Peyer's patch (tissue), 4 donors: ENCODE data around the gene PROZ. TPM values are rescaled to one million over a fixed set of nuclear protein-coding genes. Genes with fewer than 3 reads are reported as not detected.

Source experiments
- DNase-seq, 3 donors: peaks; one replicate each; pipeline ENCODE4 v3.0.0-alpha.2; 2017 to 2019
- H3K27ac ChIP-seq, 4 donors: fragments of 200-600 bp; sonication (generic); one replicate each; pipeline ENCODE4 v1.5.1; 2016 to 2019
- H3K27me3 ChIP-seq, 2 donors: fragments of 200-600 bp; sonication (generic); one replicate each; pipeline ENCODE4 v1.5.1; 2019
- H3K36me3 ChIP-seq, 3 donors: fragments of 200-600 bp; sonication (generic); one replicate each; pipeline ENCODE4 v1.5.1; 2016 to 2019
- H3K4me1 ChIP-seq, 4 donors: fragments of 200-600 bp; sonication (generic); one replicate each; pipeline ENCODE4 v1.5.1; 2016 to 2019
- H3K4me3 ChIP-seq, 4 donors: fragments of 200-600 bp; sonication (generic); 1 replicate in 3 of 4; 2 replicates in 1 of 4; pipeline ENCODE4 v1.5.1; 2016 to 2019; ENCODE audit warnings: mild to moderate bottlenecking in 1 of 4
- H3K9me3 ChIP-seq, 4 donors: fragments of 200-600 bp; sonication (generic); one replicate each; pipeline ENCODE4 v1.5.1; 2016 to 2019; ENCODE audit warnings: mild to moderate bottlenecking in 1 of 4
- CTCF ChIP-seq, 6 experiments: fragments of 450-650 bp in 4 of 6; fragments of 200-600 bp in 2 of 6; sonication (generic) in 1 of 6; IDR thresholded peaks; one replicate each; pipeline ENCODE4 v1.5.1; 2017 to 2019; ENCODE audit warnings: antibody characterized with exemption in 6 of 6, mild to moderate bottlenecking in 3 of 6, moderate library complexity in 1 of 6
- POLR2A ChIP-seq, 2 donors: fragments of 450-650 bp; IDR thresholded peaks; one replicate each; pipeline ENCODE4 v1.5.1; 2017; ENCODE audit warnings: antibody characterized with exemption in 2 of 2, mild to moderate bottlenecking in 2 of 2, moderate library complexity in 2 of 2
- small RNA-seq, 2 donors: library from RNA; depleted of rRNA; stranded (forward); fragments of <200 nt; gene quantifications; one replicate each; pipeline ENCODE3, GENCODE V24; 2016
- total RNA-seq, 4 donors: library from RNA; depleted of rRNA; stranded (reverse); fragments of >200 nt; gene quantifications; one replicate each; pipeline ENCODE4 v1.1.0, GENCODE V29; 2016

PROZ gene
- total RNA-seq, 4 donors from 2014 or later, result 0.53 TPM; not detected in 3

DNA sequence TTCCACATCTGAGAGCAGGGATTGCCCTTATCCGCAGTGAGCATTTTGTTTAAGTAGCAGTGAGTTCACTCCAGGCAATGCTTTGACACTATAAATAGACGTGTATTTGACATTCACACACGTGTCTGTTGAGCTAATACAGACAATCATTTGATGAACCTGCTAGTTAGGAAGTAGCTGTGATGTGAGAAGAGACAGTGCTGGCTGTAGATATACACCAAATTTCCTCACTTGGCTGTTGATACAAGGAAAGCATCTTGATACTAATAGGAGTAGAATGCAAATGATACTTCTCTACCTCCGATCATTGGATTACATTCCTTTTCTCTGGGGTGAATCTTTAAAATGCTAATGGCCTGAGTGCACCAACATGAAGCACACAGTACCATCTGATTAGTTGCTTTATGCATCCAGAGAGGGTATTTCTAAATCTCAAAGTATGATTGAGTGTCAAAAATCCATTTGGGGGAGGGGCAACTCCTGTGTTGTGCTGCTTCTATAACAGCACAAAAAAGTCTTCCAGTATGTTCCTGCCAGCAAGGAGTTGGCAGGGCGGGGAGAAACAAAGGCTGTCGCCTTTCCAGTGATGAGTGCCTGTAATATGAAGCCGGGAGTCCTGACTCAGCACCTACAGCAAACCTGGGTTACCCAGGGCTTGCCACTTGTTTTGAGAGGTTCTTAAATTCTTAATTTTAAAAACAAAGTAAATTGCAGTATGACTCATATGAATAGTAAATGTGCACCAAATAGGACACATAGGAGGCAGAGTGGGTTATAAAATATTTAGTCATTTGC lies 58.0 kb downstream of the PROZ start:
- Histone ChIP-seq H3K4me1 (peaks cover 0 to 33% (median 0%) of the 10 kb centered on the region in 4 donors), H3K4me3 (no peak overlapping the region), H3K9me3 (no peaks in the 10 kb centered on the region), H3K27me3 (no peaks in the 10 kb centered on the region), H3K36me3 (peaks cover 0 to 15% (median 0%) of the 10 kb centered on the region in 3 donors), H3K27ac (peak overlapping the region in 1 of 4 donors; percentile 33)
- TF ChIP-seq POLR2A (IDR thresholded peaks at IDR 0.05) (no peak), CTCF (IDR thresholded peaks at IDR 0.05) (no peak)
- DNase-seq, result no peak

GRCh38 chr13:113218586-113218985 lies 60.1 kb downstream of the PROZ start:
- TF ChIP-seq POLR2A (IDR thresholded peaks at IDR 0.05) (no peak), CTCF (IDR thresholded peaks at IDR 0.05) (no peak)
- no peak overlapping the region for H3K4me3 ChIP-seq
- DNase-seq, result no peak
- no peak overlapping the region for H3K27ac ChIP-seq
- H3K4me1 ChIP-seq, result peaks cover 0 to 30% (median 0%) of the 10 kb centered on the region in 4 donors
- H3K9me3 ChIP-seq, result no peaks in the 10 kb centered on the region
- H3K36me3 ChIP-seq, result peaks cover 0 to 18% (median 0%) of the 10 kb centered on the region in 3 donors
- H3K27me3 ChIP-seq, result no peaks in the 10 kb centered on the region

- no peak for TF ChIP-seq CTCF (IDR thresholded peaks at IDR 0.05)
- H3K27ac ChIP-seq, result peak overlapping the region in 1 of 4 donors; percentile 1
- peaks cover 0 to 30% (median 0%) of the 10 kb centered on the region in 4 donors for H3K4me1 ChIP-seq
- H3K9me3 ChIP-seq, result no peaks in the 10 kb centered on the region
- H3K27me3 ChIP-seq, result no peaks in the 10 kb centered on the region
- no peak overlapping the region for H3K4me3 ChIP-seq
- DNase-seq, result no peak
- H3K36me3 ChIP-seq, result peaks cover 0 to 25% (median 0%) of the 10 kb centered on the region in 3 donors
Measured at GRCh38 chr13:113219256-113219940, 61.0 kb downstream of the PROZ start.

- no peak overlapping the region for H3K4me3 ChIP-seq
- no peaks in the 10 kb centered on the region for H3K27me3 ChIP-seq
- H3K4me1 ChIP-seq, result peaks cover 0 to 30% (median 0%) of the 10 kb centered on the region in 4 donors
- H3K9me3 ChIP-seq, result no peaks in the 10 kb centered on the region
- peaks cover 0 to 32% (median 0%) of the 10 kb centered on the region in 3 donors for H3K36me3 ChIP-seq
- DNase-seq, result peak in 2 of 3 donors; percentile 76 to 79
- H3K27ac ChIP-seq, result peak overlapping the region in 2 of 4 donors; percentile 1 to 23
- no peak for TF ChIP-seq CTCF (IDR thresholded peaks at IDR 0.05)
- TF ChIP-seq POLR2A (IDR thresholded peaks at IDR 0.05), result no peak
Measured at GRCh38 chr13:113220141-113220598, 61.7 kb downstream of the PROZ start.

GRCh38 chr13:113220877-113221276 lies 62.4 kb downstream of the PROZ start:
- peaks cover 0 to 39% (median 0%) of the 10 kb centered on the region in 3 donors for H3K36me3 ChIP-seq
- no peaks in the 10 kb centered on the region for H3K9me3 ChIP-seq
- no peaks in the 10 kb centered on the region for H3K27me3 ChIP-seq
- H3K4me3 ChIP-seq, result no peak overlapping the region
- TF ChIP-seq CTCF (IDR thresholded peaks at IDR 0.05) (no peak), POLR2A (IDR thresholded peaks at IDR 0.05) (no peak)
- peaks cover 0 to 25% (median 0%) of the 10 kb centered on the region in 4 donors for H3K4me1 ChIP-seq
- no peak for DNase-seq
- H3K27ac ChIP-seq, result no peak overlapping the region

Small RNA genes within 50 kb of the gene (small RNA-seq; reads per million reads assigned to genes)
- gene AL137002.1, result 0 reads per million in 2 donors

Other genes starting within 250 kb of the PROZ start
- gene MCF2L, start 189.4 kb upstream of the PROZ start, total RNA-seq, result 100 to 1,000 TPM in 3 of 4 donors, 10 to 100 TPM in 1; 81.4 to 165 (median 149) TPM
- gene F7, start 52.9 kb upstream of the PROZ start, total RNA-seq, result 1 to 10 TPM in 2 of 4 donors, not detected in 2; 1.9 to 2.9 TPM
- gene F10, start 35.8 kb upstream of the PROZ start, total RNA-seq, result 10 to 100 TPM in 3 of 4 donors, 1 to 10 TPM in 1; 4.1 to 22.5 (median 11.8) TPM
- gene PCID2, start 50.0 kb downstream of the PROZ start, total RNA-seq, result 10 to 100 TPM; 24.9 to 42.1 (median 36.8) TPM
- 100 to 1,000 TPM in 3 of 4 donors, 10 to 100 TPM in 1; 83.9 to 206 (median 114) TPM for gene CUL4A, start 51.0 kb downstream of the PROZ start, total RNA-seq
- gene LAMP1, start 138.6 kb downstream of the PROZ start, total RNA-seq, result 100 to 1,000 TPM in 3 of 4 donors, 10 to 100 TPM in 1; 42.1 to 236 (median 191) TPM
- gene GRTP1, start 205.5 kb downstream of the PROZ start, total RNA-seq, result 100 to 1,000 TPM in 2 of 4 donors, 10 to 100 TPM in 2; 36.3 to 156 (median 97.9) TPM